Measurements from ENCODE around the gene JADE2. TPM values are rescaled to one million over a fixed set of nuclear protein-coding genes. Genes with fewer than 3 reads are reported as not detected.
"Not testable (repeated sequence)": the region's sequence is repeated elsewhere in the genome, so short reads cannot be mapped to it uniquely, and the experiment has no call there.

JADE2 gene
- total and polyA plus RNA-seq, 2 donors: 11.8 to 14.1 TPM

- DNase-seq (ENCODE audit: low read depth in 6 of 9, low spot score in 9 of 9): no peak
- H3K4me1 ChIP-seq (ENCODE audit: control insufficient read depth in 2 of 2, insufficient read depth in 2 of 2, low read length in 2 of 2): no peaks in the 10 kb centered on the region
Observed at GRCh38 chr5:134493461-134494055, 31.9 kb upstream of the JADE2 start.

GRCh38 chr5:134494780-134495179, 30.7 kb upstream of the JADE2 start:
- DNase-seq (ENCODE audit: low read depth in 6 of 9, low spot score in 9 of 9): no peak
- H3K27ac ChIP-seq (ENCODE audit: low read depth in 1 of 2, low read length in 1 of 2): no peak overlapping the region
- H3K9me3 ChIP-seq (ENCODE audit: control insufficient read depth in 2 of 2, insufficient read depth in 1 of 2, low read length in 1 of 2): no peaks in the 10 kb centered on the region
- no peaks in the 10 kb centered on the region for H3K36me3 ChIP-seq (ENCODE audit: control insufficient read depth in 2 of 2, insufficient read depth in 2 of 2, low read length in 1 of 2)
- H3K4me3 ChIP-seq (ENCODE audit: low read length in 2 of 2): no peak overlapping the region
- 92% methylated on average over 1 of the region's 1 CpG for WGBS
- H3K27me3 ChIP-seq (ENCODE audit: control insufficient read depth in 2 of 2, insufficient read depth in 1 of 2, low read length in 1 of 2): no peaks in the 10 kb centered on the region
- no peaks in the 10 kb centered on the region for H3K4me1 ChIP-seq (ENCODE audit: control insufficient read depth in 2 of 2, insufficient read depth in 2 of 2, low read length in 2 of 2)

More at GRCh38 chr5:134493461-134494055, 31.9 kb upstream of the JADE2 start:
- H3K9me3 ChIP-seq (ENCODE audit: control insufficient read depth in 2 of 2, insufficient read depth in 1 of 2, low read length in 1 of 2): no peaks in the 10 kb centered on the region
- WGBS: 98% methylated on average over 4 of the region's 4 CpGs
- no peaks in the 10 kb centered on the region for H3K36me3 ChIP-seq (ENCODE audit: control insufficient read depth in 2 of 2, insufficient read depth in 2 of 2, low read length in 1 of 2)
- no peaks in the 10 kb centered on the region for H3K27me3 ChIP-seq (ENCODE audit: control insufficient read depth in 2 of 2, insufficient read depth in 1 of 2, low read length in 1 of 2)
- H3K27ac ChIP-seq (ENCODE audit: low read depth in 1 of 2, low read length in 1 of 2): no peak overlapping the region
- H3K4me3 ChIP-seq (ENCODE audit: low read length in 2 of 2): no peak overlapping the region

DNA sequence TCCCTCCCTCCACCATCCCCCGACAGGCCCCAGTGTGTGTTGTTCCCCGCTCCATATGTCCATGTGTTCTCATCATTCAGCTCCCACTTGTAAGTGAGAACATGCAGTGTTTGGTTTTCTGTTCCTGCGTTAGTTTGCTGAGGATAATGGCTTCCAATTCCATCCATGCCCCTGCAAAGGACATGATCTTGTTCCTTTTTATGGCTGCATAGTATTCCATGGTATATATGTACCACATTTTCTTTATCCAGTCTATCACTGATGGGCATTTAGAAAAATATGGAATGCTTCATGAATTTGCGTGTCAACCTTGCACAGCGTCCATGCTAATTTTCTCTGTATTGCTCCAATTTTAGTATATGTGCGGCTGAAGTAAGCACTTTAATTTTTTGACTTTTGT, 25.6 kb upstream of the JADE2 start:
- H3K9me3 ChIP-seq (ENCODE audit: control insufficient read depth in 2 of 2, insufficient read depth in 1 of 2, low read length in 1 of 2); H3K4me3 ChIP-seq (ENCODE audit: low read length in 2 of 2); H3K27me3 ChIP-seq (ENCODE audit: control insufficient read depth in 2 of 2, insufficient read depth in 1 of 2, low read length in 1 of 2); DNase-seq (ENCODE audit: low read depth in 6 of 9, low spot score in 9 of 9); H3K36me3 ChIP-seq (ENCODE audit: control insufficient read depth in 2 of 2, insufficient read depth in 2 of 2, low read length in 1 of 2); H3K27ac ChIP-seq (ENCODE audit: low read depth in 1 of 2, low read length in 1 of 2): not testable (repeated sequence)
- H3K4me1 ChIP-seq (ENCODE audit: control insufficient read depth in 2 of 2, insufficient read depth in 2 of 2, low read length in 2 of 2): peaks cover 12 to 26% of the 10 kb centered on the region in 2 donors
- WGBS: 98% methylated on average over 6 of the region's 6 CpGs

- H3K27me3 ChIP-seq (ENCODE audit: control insufficient read depth in 2 of 2, insufficient read depth in 1 of 2, low read length in 1 of 2): no peaks in the 10 kb centered on the region
- peaks cover 12 to 26% of the 10 kb centered on the region in 2 donors for H3K4me1 ChIP-seq (ENCODE audit: control insufficient read depth in 2 of 2, insufficient read depth in 2 of 2, low read length in 2 of 2)
- no peak overlapping the region for H3K4me3 ChIP-seq (ENCODE audit: low read length in 2 of 2)
- 98% methylated on average over 17 of the region's 17 CpGs for WGBS
- no peak overlapping the region for H3K27ac ChIP-seq (ENCODE audit: low read depth in 1 of 2, low read length in 1 of 2)
- no peak for DNase-seq (ENCODE audit: low read depth in 6 of 9, low spot score in 9 of 9)
- no peaks in the 10 kb centered on the region for H3K9me3 ChIP-seq (ENCODE audit: control insufficient read depth in 2 of 2, insufficient read depth in 1 of 2, low read length in 1 of 2)
- no peaks in the 10 kb centered on the region for H3K36me3 ChIP-seq (ENCODE audit: control insufficient read depth in 2 of 2, insufficient read depth in 2 of 2, low read length in 1 of 2)
Observed at GRCh38 chr5:134500699-134501430, 24.6 kb upstream of the JADE2 start.

GRCh38 chr5:134502259-134502658, 23.2 kb upstream of the JADE2 start:
- H3K4me3 ChIP-seq (ENCODE audit: low read length in 2 of 2): no peak overlapping the region
- no peak overlapping the region for H3K27ac ChIP-seq (ENCODE audit: low read depth in 1 of 2, low read length in 1 of 2)
- WGBS: 87% methylated on average over 2 of the region's 2 CpGs
- no peak for DNase-seq (ENCODE audit: low read depth in 6 of 9, low spot score in 9 of 9)
- H3K36me3 ChIP-seq (ENCODE audit: control insufficient read depth in 2 of 2, insufficient read depth in 2 of 2, low read length in 1 of 2): no peaks in the 10 kb centered on the region
- peaks cover 12 to 26% of the 10 kb centered on the region in 2 donors for H3K4me1 ChIP-seq (ENCODE audit: control insufficient read depth in 2 of 2, insufficient read depth in 2 of 2, low read length in 2 of 2)
- no peaks in the 10 kb centered on the region for H3K27me3 ChIP-seq (ENCODE audit: control insufficient read depth in 2 of 2, insufficient read depth in 1 of 2, low read length in 1 of 2)
- H3K9me3 ChIP-seq (ENCODE audit: control insufficient read depth in 2 of 2, insufficient read depth in 1 of 2, low read length in 1 of 2): no peaks in the 10 kb centered on the region

DNA sequence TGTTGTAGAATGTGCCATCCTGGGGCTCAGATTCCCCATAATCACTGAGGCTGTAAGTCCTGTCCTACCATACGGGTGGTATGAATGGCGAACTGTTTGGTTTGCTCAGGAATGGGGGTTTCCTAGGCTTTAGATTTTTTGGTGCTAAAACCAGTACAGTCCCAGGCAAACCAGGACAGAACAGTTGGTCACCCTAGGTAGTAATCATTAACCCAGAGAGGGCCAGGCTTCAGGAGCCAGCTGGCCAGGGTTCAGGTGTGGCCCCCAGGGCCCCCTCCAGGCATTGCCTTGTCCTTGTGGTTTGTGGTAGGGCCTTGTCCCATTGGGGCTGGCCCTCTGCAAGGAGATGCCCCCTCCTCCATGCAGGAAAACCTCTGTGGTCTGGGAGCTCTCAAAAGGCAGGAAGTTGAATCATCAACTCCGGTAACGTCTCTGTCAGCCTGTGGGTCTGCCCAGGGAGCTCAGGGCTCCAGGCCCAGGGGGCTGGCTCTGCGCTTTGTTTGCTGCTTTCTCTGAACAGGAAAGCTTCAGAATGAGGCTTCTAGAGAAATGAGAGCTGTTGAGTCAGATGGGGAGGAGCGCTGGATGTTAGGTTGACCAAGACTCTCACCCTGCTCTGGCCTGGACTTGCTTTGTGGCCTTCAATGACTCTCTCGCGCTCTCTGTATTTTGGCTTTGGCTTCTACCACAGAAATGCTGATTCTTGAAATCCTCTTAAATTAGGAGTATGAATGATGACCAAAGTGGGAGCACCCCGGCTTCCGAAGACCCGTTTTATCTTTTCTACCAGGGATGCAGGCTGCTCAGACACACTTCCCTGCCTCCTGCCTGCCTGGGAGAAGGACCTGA, 22.2 kb upstream of the JADE2 start:
- H3K4me3 ChIP-seq (ENCODE audit: low read length in 2 of 2): no peak overlapping the region
- DNase-seq (ENCODE audit: low read depth in 6 of 9, low spot score in 9 of 9): peak in 3 of 9 donors; percentile 31 to 69 (median 53)
- H3K27ac ChIP-seq (ENCODE audit: low read depth in 1 of 2, low read length in 1 of 2): peak overlapping the region; percentile 54 to 61
- H3K9me3 ChIP-seq (ENCODE audit: control insufficient read depth in 2 of 2, insufficient read depth in 1 of 2, low read length in 1 of 2): no peaks in the 10 kb centered on the region
- H3K27me3 ChIP-seq (ENCODE audit: control insufficient read depth in 2 of 2, insufficient read depth in 1 of 2, low read length in 1 of 2): no peaks in the 10 kb centered on the region
- 20% methylated on average over 11 of the region's 11 CpGs for WGBS
- no peaks in the 10 kb centered on the region for H3K36me3 ChIP-seq (ENCODE audit: control insufficient read depth in 2 of 2, insufficient read depth in 2 of 2, low read length in 1 of 2)
- H3K4me1 ChIP-seq (ENCODE audit: control insufficient read depth in 2 of 2, insufficient read depth in 2 of 2, low read length in 2 of 2): peaks cover 12 to 26% of the 10 kb centered on the region in 2 donors

DNA sequence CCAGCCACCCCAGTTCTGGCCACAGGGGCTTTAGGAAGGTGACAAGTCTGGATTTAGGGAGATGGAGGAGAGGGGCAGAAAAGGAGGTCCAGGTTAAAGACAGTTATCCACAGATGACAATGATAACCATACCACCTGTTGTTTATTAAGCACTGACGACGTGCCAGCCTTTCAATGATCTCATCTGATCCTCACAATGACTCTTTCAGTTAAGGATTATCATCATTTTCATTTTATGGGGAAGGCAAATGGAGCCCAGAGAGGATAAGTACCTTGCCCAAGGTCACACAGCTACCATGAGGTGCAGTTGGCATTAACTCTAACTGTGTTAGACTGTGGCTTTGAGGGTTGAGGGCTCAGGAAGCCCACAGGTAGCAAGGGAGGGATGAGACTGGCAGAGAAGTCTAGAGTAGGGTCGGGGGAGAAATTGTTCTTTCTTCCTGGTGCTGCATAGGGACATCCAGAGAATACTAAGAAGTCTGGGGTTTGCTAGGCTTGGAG, 21.5 kb upstream of the JADE2 start:
- Histone ChIP-seq H3K36me3 (ENCODE audit: control insufficient read depth in 2 of 2, insufficient read depth in 2 of 2, low read length in 1 of 2) (no peaks in the 10 kb centered on the region), H3K27ac (ENCODE audit: low read depth in 1 of 2, low read length in 1 of 2) (peak overlapping the region; percentile 37 to 61), H3K9me3 (ENCODE audit: control insufficient read depth in 2 of 2, insufficient read depth in 1 of 2, low read length in 1 of 2) (no peaks in the 10 kb centered on the region), H3K27me3 (ENCODE audit: control insufficient read depth in 2 of 2, insufficient read depth in 1 of 2, low read length in 1 of 2) (no peaks in the 10 kb centered on the region), H3K4me1 (ENCODE audit: control insufficient read depth in 2 of 2, insufficient read depth in 2 of 2, low read length in 2 of 2) (peaks cover 12 to 26% of the 10 kb centered on the region in 2 donors), H3K4me3 (ENCODE audit: low read length in 2 of 2) (no peak overlapping the region)
- DNase-seq (ENCODE audit: low read depth in 6 of 9, low spot score in 9 of 9): peak in 1 of 9 donors; percentile 17
- 30% methylated on average over 3 of the region's 3 CpGs for WGBS

DNA sequence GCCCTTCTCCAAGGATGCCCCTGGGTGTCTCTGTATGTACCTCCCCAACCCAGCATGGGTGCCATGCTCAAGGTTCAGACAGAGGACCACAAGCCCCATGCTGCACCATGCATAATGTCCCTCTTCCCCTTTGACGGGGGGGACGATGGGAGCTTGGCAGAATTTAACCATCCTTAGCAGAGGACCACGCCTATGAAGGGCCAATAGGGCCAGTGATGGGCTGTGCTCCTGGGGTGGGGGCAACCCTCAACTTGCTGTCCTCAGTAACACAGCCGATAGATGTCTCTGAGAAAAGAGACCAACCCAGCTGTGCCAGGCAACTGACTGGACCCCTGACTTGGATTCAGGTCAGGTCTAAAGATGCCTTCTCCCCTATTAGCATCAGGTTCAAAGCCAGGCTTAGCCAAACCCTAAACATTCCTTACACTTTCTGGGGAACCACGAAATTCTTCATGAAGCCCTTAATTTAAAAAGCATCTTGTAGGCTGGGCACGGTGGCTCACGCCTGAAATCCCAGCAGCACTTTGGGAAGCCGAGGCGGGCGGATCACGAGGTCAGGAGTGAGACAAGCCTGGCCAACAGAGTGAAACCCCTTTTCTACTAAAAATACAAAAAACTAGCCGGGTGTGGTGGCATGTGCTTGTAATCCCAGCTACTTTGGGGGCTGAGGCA, 20.7 kb upstream of the JADE2 start:
- no peak for DNase-seq (ENCODE audit: low read depth in 6 of 9, low spot score in 9 of 9)
- peaks cover 12 to 26% of the 10 kb centered on the region in 2 donors for H3K4me1 ChIP-seq (ENCODE audit: control insufficient read depth in 2 of 2, insufficient read depth in 2 of 2, low read length in 2 of 2)
- no peaks in the 10 kb centered on the region for H3K9me3 ChIP-seq (ENCODE audit: control insufficient read depth in 2 of 2, insufficient read depth in 1 of 2, low read length in 1 of 2)
- no peak overlapping the region for H3K4me3 ChIP-seq (ENCODE audit: low read length in 2 of 2)
- no peak overlapping the region for H3K27ac ChIP-seq (ENCODE audit: low read depth in 1 of 2, low read length in 1 of 2)
- whole genome bisulfite sequencing: 98% methylated on average over 12 of the region's 12 CpGs
- H3K27me3 ChIP-seq (ENCODE audit: control insufficient read depth in 2 of 2, insufficient read depth in 1 of 2, low read length in 1 of 2): no peaks in the 10 kb centered on the region
- H3K36me3 ChIP-seq (ENCODE audit: control insufficient read depth in 2 of 2, insufficient read depth in 2 of 2, low read length in 1 of 2): no peaks in the 10 kb centered on the region
